Epithelial cell of esophagus (primary cell): ENCODE data around the gene BRWD1.

Experiments
- DNase-seq: peaks from one replicate; pipeline ENCODE4 v3.0.0; 2010; ENCODE audit warnings: low read depth
- H3K4me3 ChIP-seq: 2 replicates; pipeline ENCODE4 v1.5.1; 2011; ENCODE audit warnings: mild to moderate bottlenecking, low read length, control low read depth
- TF ChIP-seq, protein P1 (sequence below): IDR thresholded peaks from 2 replicates; pipeline ENCODE4 v1.5.1; 2011; ENCODE audit warnings: low read depth, mild to moderate bottlenecking, low read length, control low read depth, inconsistent platforms; ENCODE audit not compliant: insufficient read depth; ENCODE audit errors: missing control alignments

Gene BRWD1

DNA sequence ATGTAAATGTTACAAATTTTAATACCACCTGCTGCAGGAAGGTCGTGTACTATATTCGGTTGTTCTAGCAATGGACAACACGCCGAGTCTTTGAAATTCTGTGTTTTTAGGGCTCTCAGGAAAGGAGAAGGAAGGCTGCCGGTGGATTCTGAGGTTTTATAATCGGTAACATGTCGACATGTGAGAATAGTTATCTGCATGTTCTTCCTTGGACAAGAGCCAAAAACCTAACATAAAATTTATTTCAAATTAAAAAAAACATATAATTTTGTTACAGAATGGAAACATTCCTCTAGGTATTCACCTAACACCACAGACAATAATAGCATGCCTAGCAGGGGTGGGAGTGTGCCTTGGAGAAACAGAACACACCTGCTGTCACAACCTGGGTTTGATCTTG is 135.0 kb downstream of the BRWD1 start:
- no peak for DNase-seq
- TF ChIP-seq, protein P1, sequence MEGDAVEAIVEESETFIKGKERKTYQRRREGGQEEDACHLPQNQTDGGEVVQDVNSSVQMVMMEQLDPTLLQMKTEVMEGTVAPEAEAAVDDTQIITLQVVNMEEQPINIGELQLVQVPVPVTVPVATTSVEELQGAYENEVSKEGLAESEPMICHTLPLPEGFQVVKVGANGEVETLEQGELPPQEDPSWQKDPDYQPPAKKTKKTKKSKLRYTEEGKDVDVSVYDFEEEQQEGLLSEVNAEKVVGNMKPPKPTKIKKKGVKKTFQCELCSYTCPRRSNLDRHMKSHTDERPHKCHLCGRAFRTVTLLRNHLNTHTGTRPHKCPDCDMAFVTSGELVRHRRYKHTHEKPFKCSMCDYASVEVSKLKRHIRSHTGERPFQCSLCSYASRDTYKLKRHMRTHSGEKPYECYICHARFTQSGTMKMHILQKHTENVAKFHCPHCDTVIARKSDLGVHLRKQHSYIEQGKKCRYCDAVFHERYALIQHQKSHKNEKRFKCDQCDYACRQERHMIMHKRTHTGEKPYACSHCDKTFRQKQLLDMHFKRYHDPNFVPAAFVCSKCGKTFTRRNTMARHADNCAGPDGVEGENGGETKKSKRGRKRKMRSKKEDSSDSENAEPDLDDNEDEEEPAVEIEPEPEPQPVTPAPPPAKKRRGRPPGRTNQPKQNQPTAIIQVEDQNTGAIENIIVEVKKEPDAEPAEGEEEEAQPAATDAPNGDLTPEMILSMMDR = no peak
- H3K4me3 ChIP-seq = no peak overlapping the region

GRCh38 chr21:39176271-39176709 is 137.1 kb downstream of the BRWD1 start:
- DNase-seq = peak; percentile 35

DNA sequence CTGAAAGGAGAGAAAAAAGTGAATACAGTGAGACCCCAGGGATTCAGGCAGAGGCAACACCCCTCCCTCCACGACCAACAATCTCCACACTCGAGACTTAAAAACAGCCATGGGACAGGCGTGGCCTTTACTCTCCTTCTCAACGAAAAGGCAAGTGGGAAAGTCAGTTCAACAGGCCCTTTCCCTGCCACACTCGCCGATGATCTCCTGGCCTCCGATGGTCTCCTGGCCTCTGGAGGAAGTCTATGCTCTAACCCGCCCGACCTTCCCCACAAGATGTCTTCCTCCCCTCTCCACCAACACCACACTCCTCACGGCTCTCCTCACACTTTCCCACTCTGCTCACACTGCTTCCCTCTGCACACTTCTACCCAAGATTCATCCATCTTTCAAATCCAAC is 137.8 kb downstream of the BRWD1 start:
- TF ChIP-seq, protein P1 = no peak
- no peak for DNase-seq
- H3K4me3 ChIP-seq = no peak overlapping the region

More at GRCh38 chr21:39176271-39176709, 137.1 kb downstream of the BRWD1 start:
- H3K4me3 ChIP-seq = no peak overlapping the region
- TF ChIP-seq, protein P1 = no peak

DNA sequence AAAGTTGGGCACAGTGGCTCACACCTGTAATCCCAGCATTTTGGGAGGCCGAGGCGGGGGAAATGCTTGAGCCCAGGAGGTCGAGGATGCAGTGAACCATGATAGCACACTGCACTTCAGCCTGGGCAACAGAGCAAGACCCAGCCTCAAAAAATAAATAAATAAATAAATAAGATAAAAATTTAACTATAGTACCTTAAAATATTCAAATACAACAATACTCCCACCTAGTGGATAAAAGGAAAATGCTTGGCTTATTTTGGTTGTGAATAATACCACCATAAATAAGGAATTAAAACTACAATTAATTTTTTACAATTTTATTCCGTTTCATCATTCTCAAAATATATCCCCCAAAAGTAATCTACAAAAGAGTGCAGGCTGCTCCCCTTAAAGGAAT is 138.3 kb downstream of the BRWD1 start:
- no peak overlapping the region for H3K4me3 ChIP-seq
- DNase-seq = peak; percentile 31
- TF ChIP-seq, protein P1 = peak; percentile 27

DNA sequence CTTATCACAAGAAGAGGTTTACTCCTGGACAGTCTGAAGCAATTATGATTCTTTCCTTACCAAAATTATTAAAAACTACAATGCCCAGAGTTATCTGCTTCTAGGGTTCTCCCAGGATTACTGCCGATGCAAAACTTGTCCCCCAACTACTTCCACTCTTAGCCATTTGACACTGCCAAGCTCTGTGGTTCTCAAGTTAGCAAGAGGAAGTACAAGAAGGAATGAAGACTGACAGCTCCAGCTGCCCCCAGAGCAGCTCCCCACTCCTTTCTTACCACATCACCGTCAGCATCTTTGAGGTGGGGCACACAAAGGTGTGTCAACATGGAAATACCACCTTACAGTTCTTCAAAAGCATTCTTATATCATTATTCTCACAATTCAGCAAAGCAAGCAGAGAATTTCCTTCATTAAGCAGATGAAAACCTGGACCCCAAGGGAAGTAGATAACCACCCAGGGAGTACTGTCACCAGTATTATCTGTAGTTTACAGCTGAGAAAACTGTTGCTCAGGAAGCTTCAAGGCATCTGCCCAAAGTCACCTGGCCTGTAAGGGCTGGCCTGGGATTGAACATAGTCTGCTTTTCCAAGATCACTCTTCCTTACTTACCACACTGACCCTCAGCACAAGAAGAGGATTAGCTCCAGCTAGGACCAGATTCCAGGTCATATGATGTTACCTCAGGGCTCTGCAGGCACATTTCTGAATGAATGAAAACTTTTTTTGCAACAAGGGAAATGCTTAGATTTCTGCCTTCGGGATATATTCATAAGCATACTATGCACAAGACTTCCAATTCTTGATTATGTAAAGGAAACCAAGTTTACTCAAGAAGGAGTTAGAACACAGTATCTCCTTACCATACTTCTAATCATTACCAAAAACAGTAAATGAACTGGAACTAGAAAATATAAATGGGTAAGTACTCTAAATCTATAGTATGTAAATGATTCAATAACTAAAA is 139.4 kb downstream of the BRWD1 start:
- TF ChIP-seq, protein P1 = no peak
- DNase-seq = no peak
- no peak overlapping the region for H3K4me3 ChIP-seq

GRCh38 chr21:39169906-39170305 is 143.5 kb downstream of the BRWD1 start:
- H3K4me3 ChIP-seq = no peak overlapping the region
- TF ChIP-seq, protein P1 = no peak

GRCh38 chr21:39168800-39169199 is 144.6 kb downstream of the BRWD1 start:
- H3K4me3 ChIP-seq = no peak overlapping the region
- no peak for DNase-seq

More at GRCh38 chr21:39169906-39170305, 143.5 kb downstream of the BRWD1 start:
- no peak for DNase-seq

More at GRCh38 chr21:39168800-39169199, 144.6 kb downstream of the BRWD1 start:
- TF ChIP-seq, protein P1 = no peak
